Measurements from ENCODE around the gene BSPRY. TPM values are rescaled to one million over a fixed set of nuclear protein-coding genes. Genes with fewer than 3 reads are reported as not detected.
"Not testable (repeated sequence)": the region's sequence is repeated elsewhere in the genome, so short reads cannot be mapped to it uniquely, and the experiment has no call there.

BSPRY gene
- polyA plus RNA-seq, 1 donor from 2014 or later, result not detected

- not testable (repeated sequence) for H3F3A ChIP-seq (ENCODE audit: insufficient read depth, low read length, poor library complexity, severe bottlenecking); H3K27me3 ChIP-seq (ENCODE audit: insufficient read depth, low read depth, low read length); H3K27ac ChIP-seq (ENCODE audit: low read length); H3K9me2 ChIP-seq (ENCODE audit: insufficient read depth, low read length); H3K9me3 ChIP-seq (ENCODE audit: low read length); H4K20me1 ChIP-seq (ENCODE audit: insufficient read depth); H3K4me3 ChIP-seq (ENCODE audit: low read length); H3K4me2 ChIP-seq (ENCODE audit: low read length); H2AFZ ChIP-seq (ENCODE audit: low read depth, low read length); H3K9ac ChIP-seq (ENCODE audit: low read length); H3K36me3 ChIP-seq (ENCODE audit: insufficient read depth, low read length)
- peaks cover 13% of the 10 kb centered on the region for H3K79me2 ChIP-seq (replicated peaks; ENCODE audit: insufficient read depth, low read length)
Measured at GRCh38 chr9:113406353-113406752, 57.0 kb downstream of the BSPRY start.

- not testable (repeated sequence) for H3K4me2 ChIP-seq (ENCODE audit: low read length); H3F3A ChIP-seq (ENCODE audit: insufficient read depth, low read length, poor library complexity, severe bottlenecking); H3K27me3 ChIP-seq (ENCODE audit: insufficient read depth, low read depth, low read length); H2AFZ ChIP-seq (ENCODE audit: low read depth, low read length); H3K9me2 ChIP-seq (ENCODE audit: insufficient read depth, low read length); H4K20me1 ChIP-seq (ENCODE audit: insufficient read depth); H3K4me3 ChIP-seq (ENCODE audit: low read length); H3K9me3 ChIP-seq (ENCODE audit: low read length); H3K27ac ChIP-seq (ENCODE audit: low read length); H3K9ac ChIP-seq (ENCODE audit: low read length); H3K36me3 ChIP-seq (ENCODE audit: insufficient read depth, low read length)
- H3K79me2 ChIP-seq (replicated peaks; ENCODE audit: insufficient read depth, low read length), result peaks cover 13% of the 10 kb centered on the region
- TF ChIP-seq CTCF (IDR thresholded peaks at IDR 0.05; ENCODE audit: poor library complexity, severe bottlenecking), result peak; percentile 73
- peak; percentile 80 for TF ChIP-seq SMC3 (conservative IDR thresholded peaks at IDR 0.05; ENCODE audit: poor library complexity)
- peak; percentile 71 for TF ChIP-seq RAD21 (conservative IDR thresholded peaks at IDR 0.05)
Measured at GRCh38 chr9:113406873-113407511, 57.7 kb downstream of the BSPRY start.

- H3K4me3 ChIP-seq (ENCODE audit: low read length), result peak overlapping the region; percentile 89
- H3K9me3 ChIP-seq (ENCODE audit: low read length), result no peaks in the 10 kb centered on the region
- H4K20me1 ChIP-seq (ENCODE audit: insufficient read depth), result no peaks in the 10 kb centered on the region
- peak overlapping the region; percentile 98 for H3K27ac ChIP-seq (ENCODE audit: low read length)
- no peaks in the 10 kb centered on the region for H3K36me3 ChIP-seq (ENCODE audit: insufficient read depth, low read length)
- peaks cover 2% of the 10 kb centered on the region for H3F3A ChIP-seq (ENCODE audit: insufficient read depth, low read length, poor library complexity, severe bottlenecking)
- H2AFZ ChIP-seq (ENCODE audit: low read depth, low read length), result peak overlapping the region; percentile 77
- no peaks in the 10 kb centered on the region for H3K9me2 ChIP-seq (ENCODE audit: insufficient read depth, low read length)
- H3K79me2 ChIP-seq (replicated peaks; ENCODE audit: insufficient read depth, low read length), result peaks cover 13% of the 10 kb centered on the region
- TF ChIP-seq EZH2 (IDR thresholded peaks at IDR 0.05; ENCODE audit: borderline replicate concordance, insufficient read depth, low read length, poor library complexity, severe bottlenecking), result no peak
- TF ChIP-seq POLR2AphosphoS5 (IDR thresholded peaks at IDR 0.05), result no peak
- TF ChIP-seq EP300 (conservative IDR thresholded peaks at IDR 0.05; ENCODE audit: poor library complexity, severe bottlenecking), result no peak
- no peak for TF ChIP-seq RAD21 (conservative IDR thresholded peaks at IDR 0.05)
- no peak for TF ChIP-seq MXI1 (conservative IDR thresholded peaks at IDR 0.05; ENCODE audit: poor library complexity, severe bottlenecking)
- no peak for TF ChIP-seq TAF1 (IDR thresholded peaks at IDR 0.05; ENCODE audit: low read depth)
- no peak for TF ChIP-seq CTCF (IDR thresholded peaks at IDR 0.05; ENCODE audit: poor library complexity, severe bottlenecking)
- no peak for TF ChIP-seq REST (IDR thresholded peaks at IDR 0.05; ENCODE audit: borderline replicate concordance)
- no peak for TF ChIP-seq SMC3 (conservative IDR thresholded peaks at IDR 0.05; ENCODE audit: poor library complexity)
- no peaks in the 10 kb centered on the region for H3K27me3 ChIP-seq (ENCODE audit: insufficient read depth, low read depth, low read length)
- H3K4me2 ChIP-seq (ENCODE audit: low read length), result peak overlapping the region; percentile 66
- H3K9ac ChIP-seq (ENCODE audit: low read length), result peak overlapping the region; percentile 91
Measured at GRCh38 chr9:113409481-113409880, 60.1 kb downstream of the BSPRY start.

Data from neural cell (in vitro differentiated cells).